ENCODE results near the gene ZNF185. TPM values are rescaled to one million over a fixed set of nuclear protein-coding genes. Genes with fewer than 3 reads are reported as not detected.

Gene ZNF185
- total RNA-seq, 1 experiment from 2014 or later: 15.8 TPM

GRCh38 chrX:152900937-152901445 is 3.1 kb downstream of the ZNF185 start:
- ATAC-seq: no peak
- Histone ChIP-seq H3K27ac (ENCODE audit: low read depth, low read length) (no peak overlapping the region), H3K4me1 (ENCODE audit: control insufficient read depth in 1 of 2, insufficient read depth in 2 of 2, low read length in 2 of 2) (peaks cover 12 to 51% of the 10 kb centered on the region in 2 experiments), H3K4me3 (replicated peaks in 1 of 2; ENCODE audit: low read depth in 1 of 2, low read length in 2 of 2) (no peak overlapping the region), H3K79me2 (ENCODE audit: insufficient read depth, low read length) (no peaks in the 10 kb centered on the region), H4K20me1 (ENCODE audit: insufficient read depth) (no peaks in the 10 kb centered on the region), H3K36me3 (ENCODE audit: control insufficient read depth in 1 of 2, insufficient read depth in 2 of 2, low read length in 2 of 2) (no peaks in the 10 kb centered on the region), H2AFZ (ENCODE audit: low read depth, low read length, poor library complexity, severe bottlenecking) (no peak overlapping the region), H3K9ac (ENCODE audit: low read length) (no peak overlapping the region), H3K4me2 (ENCODE audit: low read length) (no peak overlapping the region), H3K9me3 (ENCODE audit: control insufficient read depth in 1 of 2, insufficient read depth in 1 of 2, low read depth in 1 of 2, low read length in 2 of 2) (no peaks in the 10 kb centered on the region), H3K9me2 (ENCODE audit: insufficient read depth) (no peaks in the 10 kb centered on the region), H3K27me3 (ENCODE audit: insufficient read depth, low read length) (no peaks in the 10 kb centered on the region)
- ChIA-PET RAD21 (ENCODE audit: low non-redundant PET in 1 of 2, low total read pairs in 2 of 2, uncharacterized antibody in 2 of 2, unreplicated experiment in 2 of 2) (no interaction called here), CTCF (interaction anchor here (0.7 kb wide), 1 partner anchor 12 kb away, joined by 3 read pairs; no protein-coding TSS in a partner anchor), POLR2A (no interaction called here)
- intact Hi-C loops (cut with micrococcal nuclease): no loop called here
- no peak for TF ChIP-seq ZFX (IDR thresholded peaks at IDR 0.05)
- no peak for TF ChIP-seq FOSL1 (IDR thresholded peaks at IDR 0.05; ENCODE audit: low read depth)
- TF ChIP-seq POLR2A (IDR thresholded peaks at IDR 0.05; ENCODE audit: borderline replicate concordance, extremely low read depth, insufficient read depth, insufficient read length): no peak
- TF ChIP-seq TCF7L2 (IDR thresholded peaks at IDR 0.05; ENCODE audit: borderline replicate concordance, extremely low read depth, insufficient read depth, insufficient read length): no peak
- TF ChIP-seq CTCF (IDR thresholded peaks at IDR 0.05 in 2 of 3, conservative IDR thresholded peaks at IDR 0.05 in 1 of 3; ENCODE audit: borderline replicate concordance in 1 of 3, insufficient read depth in 1 of 3, low read depth in 2 of 3, low read length in 2 of 3): no peak
- BruUV-seq (replicated peaks): no TSS peak
- DNase-seq (ENCODE audit: low read depth, low spot score): no peak

- Histone ChIP-seq H3K9ac (ENCODE audit: low read length) (no peak overlapping the region), H3K27ac (ENCODE audit: low read depth, low read length) (no peak overlapping the region), H3K4me3 (replicated peaks in 1 of 2; ENCODE audit: low read depth in 1 of 2, low read length in 2 of 2) (no peak overlapping the region), H3K9me3 (ENCODE audit: control insufficient read depth in 1 of 2, insufficient read depth in 1 of 2, low read depth in 1 of 2, low read length in 2 of 2) (no peaks in the 10 kb centered on the region), H2AFZ (ENCODE audit: low read depth, low read length, poor library complexity, severe bottlenecking) (no peak overlapping the region), H3K4me2 (ENCODE audit: low read length) (no peak overlapping the region; the same call in 1 of the 2 replicates), H4K20me1 (ENCODE audit: insufficient read depth) (no peaks in the 10 kb centered on the region), H3K4me1 (ENCODE audit: control insufficient read depth in 1 of 2, insufficient read depth in 2 of 2, low read length in 2 of 2) (peaks cover 4 to 41% of the 10 kb centered on the region in 2 experiments), H3K36me3 (ENCODE audit: control insufficient read depth in 1 of 2, insufficient read depth in 2 of 2, low read length in 2 of 2) (no peaks in the 10 kb centered on the region), H3K27me3 (ENCODE audit: insufficient read depth, low read length) (no peaks in the 10 kb centered on the region), H3K79me2 (ENCODE audit: insufficient read depth, low read length) (no peaks in the 10 kb centered on the region), H3K9me2 (ENCODE audit: insufficient read depth) (no peaks in the 10 kb centered on the region)
- TF ChIP-seq REST (IDR thresholded peaks at IDR 0.05; ENCODE audit: low read depth): no peak
- ChIA-PET POLR2A (no interaction called here), RAD21 (ENCODE audit: low non-redundant PET in 1 of 2, low total read pairs in 2 of 2, uncharacterized antibody in 2 of 2, unreplicated experiment in 2 of 2) (no interaction called here), CTCF (interaction anchor here (0.7 to 1.3 kb wide), 2 partner anchors 11 to 24 kb away, joined by 3 read pairs; no protein-coding TSS in a partner anchor)
- DNase-seq (ENCODE audit: low read depth, low spot score) (no peak), ATAC-seq (no peak)
- intact Hi-C loops (cut with micrococcal nuclease): no loop called here
- no TSS peak for BruUV-seq (replicated peaks)
Observed at GRCh38 chrX:152901816-152902501, 4.1 kb downstream of the ZNF185 start.

Measured in HCT116 (cell line).